GM23338 (cell line): Measurements from ENCODE around the gene KCNAB1.

Source experiments
- CREB1 ChIP-seq: fragments of 250-450 bp; sonication (Bioruptor Pico); IDR thresholded peaks from 2 replicates; pipeline ENCODE4 v1.5.0; 2020; ENCODE audit warnings: low read depth, mild to moderate bottlenecking, moderate library complexity
- ETS1 ChIP-seq: IDR thresholded peaks from 2 replicates; pipeline ENCODE4 v1.6.1; 2016; ENCODE audit warnings: antibody characterized with exemption
- EZH2 ChIP-seq: fragments of 200-600 bp; sonication (generic); IDR thresholded peaks from one replicate; pipeline ENCODE4 v1.8.0; 2017; ENCODE audit warnings: antibody characterized with exemption, mild to moderate bottlenecking, low read depth; ENCODE audit not compliant: unreplicated experiment
- EZH2phosphoT487 ChIP-seq: fragments of 200-600 bp; sonication (generic); IDR thresholded peaks from one replicate; pipeline ENCODE4 v1.8.1; 2018; ENCODE audit warnings: antibody characterized with exemption; ENCODE audit not compliant: unreplicated experiment
- JUNB ChIP-seq: IDR thresholded peaks from one replicate; pipeline ENCODE4 v1.6.1; 2016; ENCODE audit warnings: antibody characterized with exemption; ENCODE audit not compliant: unreplicated experiment
- NANOG ChIP-seq: IDR thresholded peaks from 2 replicates; pipeline ENCODE4 v1.6.1; 2016; ENCODE audit warnings: antibody characterized with exemption, borderline replicate concordance
- POLR2AphosphoS5 ChIP-seq: IDR thresholded peaks from 2 replicates; pipeline ENCODE4 v1.6.1; 2016; ENCODE audit warnings: antibody characterized with exemption, low read depth
- STAT1 ChIP-seq: IDR thresholded peaks from one replicate; pipeline ENCODE4 v1.6.1; 2016; ENCODE audit warnings: antibody characterized with exemption; ENCODE audit not compliant: unreplicated experiment
- ZNF331 ChIP-seq: fragments of 250-450 bp; sonication (Bioruptor Pico); IDR thresholded peaks from 2 replicates; pipeline ENCODE4 v1.5.0; 2020; ENCODE audit warnings: low read depth, mild to moderate bottlenecking, moderate library complexity
- ZNF462 ChIP-seq: fragments of 250-450 bp; sonication (Bioruptor Pico); IDR thresholded peaks from 2 replicates; pipeline ENCODE4 v1.5.0; 2020; ENCODE audit warnings: mild to moderate bottlenecking, moderate library complexity
- TF ChIP-seq, protein P1 (sequence below), 2 experiments: fragments of 200-600 bp in 1 of 2; sonication (generic) in 1 of 2; conservative IDR thresholded peaks; 2 replicates each; pipeline versions ENCODE4 v1.5.1 to v1.6.1; 2016 to 2017; ENCODE audit warnings: antibody characterized with exemption in 2 of 2, low read depth in 2 of 2, mild to moderate bottlenecking in 2 of 2, moderate library complexity in 1 of 2
- TF ChIP-seq, protein P2 (sequence below): IDR thresholded peaks from one replicate; pipeline ENCODE4 v1.6.1; 2018; ENCODE audit warnings: antibody characterized with exemption; ENCODE audit not compliant: unreplicated experiment

DNA sequence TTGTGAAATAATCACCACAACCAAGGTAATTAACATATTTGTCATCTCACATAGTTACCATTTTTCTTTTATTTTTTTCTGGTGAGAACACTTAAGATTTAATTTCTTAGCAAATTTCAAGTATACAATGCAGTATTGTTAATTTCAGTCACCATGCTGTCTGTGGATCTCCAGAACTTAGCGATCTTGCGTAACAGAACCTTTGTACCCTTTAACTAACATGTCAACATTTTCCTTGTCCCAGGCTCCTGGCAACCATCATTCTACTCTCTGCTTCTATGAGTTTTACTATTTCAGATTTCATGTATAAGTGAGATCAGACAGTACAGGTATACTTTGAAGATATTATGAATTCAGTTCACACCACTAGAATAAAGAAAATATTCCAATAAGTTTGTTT, 154.4 kb downstream of the KCNAB1 start:
- TF ChIP-seq EZH2 (no peak), POLR2AphosphoS5 (no peak), NANOG (no peak), JUNB (no peak), STAT1 (no peak), EZH2phosphoT487 (no peak), ETS1 (no peak), CREB1 (CRISPR knock-in tag) (no peak), ZNF331 (no peak), ZNF462 (CRISPR knock-in tag) (no peak)
- TF ChIP-seq, protein P1, sequence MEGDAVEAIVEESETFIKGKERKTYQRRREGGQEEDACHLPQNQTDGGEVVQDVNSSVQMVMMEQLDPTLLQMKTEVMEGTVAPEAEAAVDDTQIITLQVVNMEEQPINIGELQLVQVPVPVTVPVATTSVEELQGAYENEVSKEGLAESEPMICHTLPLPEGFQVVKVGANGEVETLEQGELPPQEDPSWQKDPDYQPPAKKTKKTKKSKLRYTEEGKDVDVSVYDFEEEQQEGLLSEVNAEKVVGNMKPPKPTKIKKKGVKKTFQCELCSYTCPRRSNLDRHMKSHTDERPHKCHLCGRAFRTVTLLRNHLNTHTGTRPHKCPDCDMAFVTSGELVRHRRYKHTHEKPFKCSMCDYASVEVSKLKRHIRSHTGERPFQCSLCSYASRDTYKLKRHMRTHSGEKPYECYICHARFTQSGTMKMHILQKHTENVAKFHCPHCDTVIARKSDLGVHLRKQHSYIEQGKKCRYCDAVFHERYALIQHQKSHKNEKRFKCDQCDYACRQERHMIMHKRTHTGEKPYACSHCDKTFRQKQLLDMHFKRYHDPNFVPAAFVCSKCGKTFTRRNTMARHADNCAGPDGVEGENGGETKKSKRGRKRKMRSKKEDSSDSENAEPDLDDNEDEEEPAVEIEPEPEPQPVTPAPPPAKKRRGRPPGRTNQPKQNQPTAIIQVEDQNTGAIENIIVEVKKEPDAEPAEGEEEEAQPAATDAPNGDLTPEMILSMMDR (conservative IDR thresholded peaks at IDR 0.05; ENCODE audit: low read depth in 2 of 2), result no peak
- TF ChIP-seq, protein P2, sequence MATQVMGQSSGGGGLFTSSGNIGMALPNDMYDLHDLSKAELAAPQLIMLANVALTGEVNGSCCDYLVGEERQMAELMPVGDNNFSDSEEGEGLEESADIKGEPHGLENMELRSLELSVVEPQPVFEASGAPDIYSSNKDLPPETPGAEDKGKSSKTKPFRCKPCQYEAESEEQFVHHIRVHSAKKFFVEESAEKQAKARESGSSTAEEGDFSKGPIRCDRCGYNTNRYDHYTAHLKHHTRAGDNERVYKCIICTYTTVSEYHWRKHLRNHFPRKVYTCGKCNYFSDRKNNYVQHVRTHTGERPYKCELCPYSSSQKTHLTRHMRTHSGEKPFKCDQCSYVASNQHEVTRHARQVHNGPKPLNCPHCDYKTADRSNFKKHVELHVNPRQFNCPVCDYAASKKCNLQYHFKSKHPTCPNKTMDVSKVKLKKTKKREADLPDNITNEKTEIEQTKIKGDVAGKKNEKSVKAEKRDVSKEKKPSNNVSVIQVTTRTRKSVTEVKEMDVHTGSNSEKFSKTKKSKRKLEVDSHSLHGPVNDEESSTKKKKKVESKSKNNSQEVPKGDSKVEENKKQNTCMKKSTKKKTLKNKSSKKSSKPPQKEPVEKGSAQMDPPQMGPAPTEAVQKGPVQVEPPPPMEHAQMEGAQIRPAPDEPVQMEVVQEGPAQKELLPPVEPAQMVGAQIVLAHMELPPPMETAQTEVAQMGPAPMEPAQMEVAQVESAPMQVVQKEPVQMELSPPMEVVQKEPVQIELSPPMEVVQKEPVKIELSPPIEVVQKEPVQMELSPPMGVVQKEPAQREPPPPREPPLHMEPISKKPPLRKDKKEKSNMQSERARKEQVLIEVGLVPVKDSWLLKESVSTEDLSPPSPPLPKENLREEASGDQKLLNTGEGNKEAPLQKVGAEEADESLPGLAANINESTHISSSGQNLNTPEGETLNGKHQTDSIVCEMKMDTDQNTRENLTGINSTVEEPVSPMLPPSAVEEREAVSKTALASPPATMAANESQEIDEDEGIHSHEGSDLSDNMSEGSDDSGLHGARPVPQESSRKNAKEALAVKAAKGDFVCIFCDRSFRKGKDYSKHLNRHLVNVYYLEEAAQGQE, result no peak
